Astrocyte (in vitro differentiated cells and primary cell): ENCODE measurements around the gene WBP1L. TPM values are rescaled to one million over a fixed set of nuclear protein-coding genes. Genes with fewer than 3 reads are reported as not detected.

Experiments
- DNase-seq: peaks from one replicate; pipeline ENCODE4 v3.0.0-alpha.2; 2010; ENCODE audit warnings: low read depth
- FAIRE-seq: peaks from 2 replicates; lab custom pipeline; 2011; peaks lifted over from hg19 to GRCh38; lab: Jason Lieb, UNC
- H2AFZ ChIP-seq: 2 replicates; pipeline ENCODE4 v1.6.0; 2012; ENCODE audit warnings: low read depth, low read length, inconsistent platforms
- H3K27ac ChIP-seq: 2 replicates; pipeline ENCODE4 v1.5.1; 2011; ENCODE audit warnings: low read depth, low read length, inconsistent platforms
- H3K27me3 ChIP-seq: 2 replicates; pipeline ENCODE4 v1.6.0; 2011; ENCODE audit warnings: low read length, inconsistent platforms; ENCODE audit not compliant: insufficient read depth
- H3K36me3 ChIP-seq: 2 replicates; pipeline ENCODE4 v1.5.1; 2011; ENCODE audit warnings: low read length, inconsistent platforms; ENCODE audit not compliant: insufficient read depth
- H3K4me1 ChIP-seq: 2 replicates; pipeline ENCODE4 v1.5.1; 2011; ENCODE audit warnings: low read length, inconsistent platforms; ENCODE audit not compliant: insufficient read depth
- H3K4me2 ChIP-seq: 2 replicates; pipeline ENCODE4 v1.6.0; 2012; ENCODE audit warnings: low read length, inconsistent platforms
- H3K4me3 ChIP-seq: 2 replicates; pipeline ENCODE4 v1.5.1; 2011; ENCODE audit warnings: low read depth, mild to moderate bottlenecking, low read length, inconsistent platforms; ENCODE audit not compliant: insufficient read depth
- H3K79me2 ChIP-seq: 2 replicates; pipeline ENCODE4 v1.6.0; 2012; ENCODE audit warnings: mild to moderate bottlenecking, low read length, inconsistent platforms; ENCODE audit not compliant: insufficient read depth
- H3K9ac ChIP-seq: 2 replicates; pipeline ENCODE4 v1.6.0; 2012; ENCODE audit warnings: mild to moderate bottlenecking, low read length, inconsistent platforms
- H3K9me3 ChIP-seq: 2 replicates; pipeline ENCODE4 v1.5.1; 2012; ENCODE audit warnings: low read depth, mild to moderate bottlenecking, low read length, inconsistent platforms; ENCODE audit not compliant: insufficient read depth
- H4K20me1 ChIP-seq: 2 replicates; pipeline ENCODE4 v1.6.0; 2012; ENCODE audit warnings: low read length, inconsistent platforms; ENCODE audit not compliant: insufficient read depth
- H3K27ac Mint-ChIP-seq: one replicate; pipeline ENCODE4 v1.8.0; 2021; ENCODE audit warnings: mild to moderate bottlenecking, mixed read lengths; ENCODE audit not compliant: unreplicated experiment
- H3K27me3 Mint-ChIP-seq: one replicate; pipeline ENCODE4 v1.8.0; 2021; ENCODE audit warnings: low read depth, mixed read lengths; ENCODE audit not compliant: unreplicated experiment
- H3K36me3 Mint-ChIP-seq: one replicate; pipeline ENCODE4 v1.8.0; 2021; ENCODE audit warnings: low read depth, mixed read lengths; ENCODE audit not compliant: unreplicated experiment
- H3K4me1 Mint-ChIP-seq: one replicate; pipeline ENCODE4 v1.8.0; 2021; ENCODE audit warnings: low read depth, mixed read lengths; ENCODE audit not compliant: unreplicated experiment
- H3K4me3 Mint-ChIP-seq: one replicate; pipeline ENCODE4 v1.8.0; 2021; ENCODE audit warnings: mild to moderate bottlenecking, moderate library complexity, mixed read lengths; ENCODE audit not compliant: unreplicated experiment
- H3K9me3 Mint-ChIP-seq: one replicate; pipeline ENCODE4 v1.8.0; 2021; ENCODE audit warnings: mild to moderate bottlenecking, mixed read lengths; ENCODE audit not compliant: unreplicated experiment
- CTCF ChIP-seq: IDR thresholded peaks from 2 replicates; pipeline ENCODE4 v1.5.1; 2011; ENCODE audit warnings: low read depth, mild to moderate bottlenecking, inconsistent platforms, low read length, moderate library complexity; ENCODE audit not compliant: insufficient read depth
- EZH2 ChIP-seq: IDR thresholded peaks from 2 replicates; pipeline ENCODE4 v1.6.1; 2012; ENCODE audit warnings: mild to moderate bottlenecking, low read length, inconsistent platforms; ENCODE audit not compliant: insufficient read depth
- total RNA-seq: library from RNA; stranded (reverse); gene quantifications from 2 replicates; pipeline ENCODE4 v1.2.1, GENCODE V29; 2021

WBP1L gene
- total RNA-seq, 1 donor from 2014 or later = 73.6 TPM

- H3K4me3 Mint-ChIP-seq = no peak overlapping the region
- H3K27ac Mint-ChIP-seq = no peak overlapping the region
- H3K9ac ChIP-seq = no peak overlapping the region
- H3K4me1 ChIP-seq = no peaks in the 10 kb centered on the region
- no peak overlapping the region for H3K4me3 ChIP-seq
- H3K4me2 ChIP-seq = no peak overlapping the region
- FAIRE-seq (no peak), DNase-seq (no peak)
- peaks cover 13% of the 10 kb centered on the region for H3K79me2 ChIP-seq
- no peak overlapping the region for H3K27ac ChIP-seq
- H4K20me1 ChIP-seq = no peaks in the 10 kb centered on the region
- H3K36me3 ChIP-seq = peaks cover 8% of the 10 kb centered on the region
- H3K27me3 ChIP-seq = no peaks in the 10 kb centered on the region
- no peaks in the 10 kb centered on the region for H3K27me3 Mint-ChIP-seq
- H3K4me1 Mint-ChIP-seq = peaks cover 15% of the 10 kb centered on the region
- no peaks in the 10 kb centered on the region for H3K9me3 Mint-ChIP-seq
- H2AFZ ChIP-seq = no peak overlapping the region
- H3K36me3 Mint-ChIP-seq = peaks cover 14% of the 10 kb centered on the region
- no peaks in the 10 kb centered on the region for H3K9me3 ChIP-seq
- TF ChIP-seq EZH2 = no peak
Measured at GRCh38 chr10:102723989-102724388, 19.8 kb upstream of the WBP1L start.

GRCh38 chr10:102726274-102726673 is 17.5 kb upstream of the WBP1L start:
- no peak overlapping the region for H3K4me2 ChIP-seq

GRCh38 chr10:102727037-102727818 is 16.5 kb upstream of the WBP1L start:
- H3K9me3 ChIP-seq = no peaks in the 10 kb centered on the region
- peaks cover 11% of the 10 kb centered on the region for H3K36me3 ChIP-seq
- no peaks in the 10 kb centered on the region for H3K27me3 Mint-ChIP-seq
- no peaks in the 10 kb centered on the region for H4K20me1 ChIP-seq
- no peaks in the 10 kb centered on the region for H3K4me1 ChIP-seq
- H3K4me3 ChIP-seq = no peak overlapping the region
- no peaks in the 10 kb centered on the region for H3K27me3 ChIP-seq
- H3K4me1 Mint-ChIP-seq = peaks cover 3% of the 10 kb centered on the region
- no peak overlapping the region for H3K4me3 Mint-ChIP-seq
- no peak overlapping the region for H3K9ac ChIP-seq
- FAIRE-seq (no peak), DNase-seq (no peak)
- no peak overlapping the region for H3K27ac ChIP-seq
- H3K27ac Mint-ChIP-seq = no peak overlapping the region
- TF ChIP-seq CTCF (no peak), EZH2 (no peak)
- H2AFZ ChIP-seq = no peak overlapping the region
- no peak overlapping the region for H3K4me2 ChIP-seq
- H3K79me2 ChIP-seq = peaks cover 8% of the 10 kb centered on the region
- H3K9me3 Mint-ChIP-seq = no peaks in the 10 kb centered on the region
- peaks cover 14% of the 10 kb centered on the region for H3K36me3 Mint-ChIP-seq

More at GRCh38 chr10:102726274-102726673, 17.5 kb upstream of the WBP1L start:
- H3K79me2 ChIP-seq = peaks cover 8% of the 10 kb centered on the region
- Mint-ChIP-seq H3K36me3 (peaks cover 14% of the 10 kb centered on the region), H3K27me3 (no peaks in the 10 kb centered on the region), H3K27ac (no peak overlapping the region), H3K9me3 (no peaks in the 10 kb centered on the region), H3K4me3 (no peak overlapping the region), H3K4me1 (peaks cover 8% of the 10 kb centered on the region)
- H3K9me3 ChIP-seq = no peaks in the 10 kb centered on the region
- H3K27ac ChIP-seq = no peak overlapping the region
- no peaks in the 10 kb centered on the region for H4K20me1 ChIP-seq
- H3K36me3 ChIP-seq = peaks cover 11% of the 10 kb centered on the region
- no peak overlapping the region for H2AFZ ChIP-seq
- H3K4me3 ChIP-seq = no peak overlapping the region
- H3K9ac ChIP-seq = no peak overlapping the region
- FAIRE-seq (no peak), DNase-seq (no peak)
- TF ChIP-seq CTCF (no peak), EZH2 (no peak)
- H3K4me1 ChIP-seq = no peaks in the 10 kb centered on the region
- no peaks in the 10 kb centered on the region for H3K27me3 ChIP-seq
